Right renal pelvis (tissue), 4 donors: Measurements from ENCODE around the gene ST7. TPM values are rescaled to one million over a fixed set of nuclear protein-coding genes. Genes with fewer than 3 reads are reported as not detected.
A peak's percentile ranks its signal among the peaks of the same experiment; 100 is the strongest.

Experiments
- DNase-seq, 4 donors: peaks; one replicate each; pipeline ENCODE4 v3.0.0-alpha.2; 2013; ENCODE audit warnings: low read depth in 4 of 4, low spot score in 3 of 4, missing footprints in 1 of 4
- polyA plus RNA-seq, 4 donors: library from polyadenylated mRNA; unstranded; fragments of 120-200 nt; gene quantifications; one replicate each; pipeline ENCODE4 v1.2.1, GENCODE V29; 2013; ENCODE audit not compliant: insufficient read length in 4 of 4

The ST7 gene
- polyA plus RNA-seq, 4 donors = 24.9 to 31.7 (median 27.8) TPM

DNA sequence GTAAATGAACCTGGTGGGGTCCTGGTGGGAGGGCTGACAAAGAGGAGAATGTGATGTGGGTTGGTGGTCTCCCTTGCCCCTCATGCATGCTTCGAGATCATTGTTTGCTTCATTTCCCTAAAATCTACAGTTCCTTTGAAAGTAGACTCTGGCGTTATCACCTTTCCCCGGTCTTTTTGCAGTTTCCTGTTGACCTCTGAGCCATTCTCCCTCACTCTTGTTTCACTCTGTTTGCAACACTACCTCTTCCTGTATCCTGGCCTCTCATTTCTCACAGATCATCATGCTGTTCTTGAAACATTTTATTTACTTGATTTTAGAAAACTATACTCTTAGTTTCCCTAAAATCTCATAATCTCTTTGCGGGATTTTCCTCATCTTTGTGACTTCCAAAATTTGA is 189.8 kb downstream of the ST7 start:
- no peak for DNase-seq

DNA sequence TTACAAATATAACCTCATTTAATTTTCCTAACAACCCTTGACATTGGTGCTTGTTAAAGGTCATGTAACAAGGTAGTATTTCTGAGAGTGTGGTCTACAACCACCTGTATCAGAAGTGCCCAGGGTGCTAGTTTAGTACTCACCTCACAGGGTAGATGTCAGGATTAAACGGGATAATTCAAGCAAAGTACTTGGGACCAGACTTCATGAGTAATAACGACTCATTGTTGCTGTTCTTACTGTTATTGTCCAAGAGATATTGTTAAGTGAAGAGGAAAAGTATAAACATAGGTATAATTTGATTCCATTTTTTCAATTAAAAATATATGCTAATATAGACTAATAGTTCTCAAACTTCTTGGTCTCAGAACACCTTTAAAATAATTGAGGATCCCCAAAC is 190.3 kb downstream of the ST7 start:
- DNase-seq = no peak

DNA sequence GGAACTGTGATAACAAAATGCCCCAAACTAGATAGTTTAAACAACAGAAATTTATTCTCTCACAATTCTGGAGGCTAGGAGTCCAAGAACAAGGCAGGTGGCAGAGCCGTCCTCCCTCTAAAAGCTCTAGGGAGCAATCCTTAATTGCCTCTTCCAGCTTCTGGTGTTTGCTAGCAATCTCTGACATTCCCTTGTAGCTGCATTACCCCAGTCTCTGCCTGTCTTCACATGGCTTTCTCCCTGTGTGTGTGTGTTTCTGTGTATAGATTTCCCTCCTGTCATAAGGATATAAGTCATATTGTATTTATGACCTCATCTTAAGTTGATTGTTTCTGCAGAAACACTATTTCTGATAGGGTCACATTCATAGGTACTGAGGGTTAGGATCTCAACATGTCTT is 192.0 kb downstream of the ST7 start:
- DNase-seq = no peak

DNA sequence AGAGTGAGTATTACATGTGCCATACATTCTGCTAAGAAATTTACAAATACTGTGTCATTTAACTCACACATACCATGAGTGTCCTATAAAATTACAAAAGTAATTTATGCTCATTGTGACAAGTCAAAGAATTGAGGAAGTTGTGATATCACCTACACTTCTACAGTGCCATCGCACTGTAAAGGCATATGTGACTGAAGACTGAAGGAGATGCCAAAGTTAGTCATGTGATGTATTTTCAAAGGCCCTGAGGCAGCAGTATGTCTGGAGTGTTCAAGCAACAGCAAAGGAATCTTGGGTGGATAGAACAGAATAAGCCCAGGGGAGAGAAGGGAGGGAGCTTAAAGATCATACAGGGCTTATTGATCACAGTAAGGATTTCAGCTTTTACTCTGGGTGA is 192.8 kb downstream of the ST7 start:
- no peak for DNase-seq

DNA sequence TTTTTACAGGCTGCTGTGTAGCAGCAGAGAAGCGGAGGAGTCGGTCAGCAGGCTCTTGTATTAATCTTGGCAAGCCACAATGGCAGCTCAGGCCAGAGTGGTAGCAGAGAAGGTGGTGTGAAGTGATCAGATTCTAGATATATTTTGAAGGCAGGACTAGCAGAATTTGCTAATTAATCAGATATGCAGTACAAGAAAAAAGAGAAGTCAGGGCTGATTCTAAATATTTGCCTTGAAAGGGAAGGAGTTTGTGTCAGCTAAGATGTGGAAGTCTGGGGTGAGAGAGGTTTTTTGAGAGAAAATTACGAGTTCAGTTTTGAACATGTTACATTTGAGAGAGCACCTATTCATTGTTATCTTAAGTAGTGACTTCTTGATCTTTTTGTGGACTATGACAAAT is 193.2 kb downstream of the ST7 start:
- DNase-seq = no peak

DNA sequence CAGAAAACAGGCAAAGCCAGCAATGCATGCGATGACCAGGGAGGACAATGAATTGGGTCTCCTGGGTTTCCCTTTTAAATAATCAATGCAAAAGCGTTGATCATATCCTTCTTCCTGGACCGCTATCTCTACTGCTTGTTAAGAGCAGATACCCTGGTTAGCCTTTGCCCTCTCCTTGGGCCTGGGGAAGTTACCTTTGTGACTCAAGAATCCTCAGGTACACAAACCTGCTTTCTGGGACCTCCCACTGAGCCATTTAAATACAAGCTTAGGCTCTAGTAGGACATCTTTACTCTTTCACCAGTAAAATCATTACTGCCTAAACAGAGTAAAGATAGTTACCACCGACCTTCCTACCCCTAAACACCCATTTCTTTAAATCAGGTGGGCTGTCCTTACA is 195.7 kb downstream of the ST7 start:
- no peak for DNase-seq

DNA sequence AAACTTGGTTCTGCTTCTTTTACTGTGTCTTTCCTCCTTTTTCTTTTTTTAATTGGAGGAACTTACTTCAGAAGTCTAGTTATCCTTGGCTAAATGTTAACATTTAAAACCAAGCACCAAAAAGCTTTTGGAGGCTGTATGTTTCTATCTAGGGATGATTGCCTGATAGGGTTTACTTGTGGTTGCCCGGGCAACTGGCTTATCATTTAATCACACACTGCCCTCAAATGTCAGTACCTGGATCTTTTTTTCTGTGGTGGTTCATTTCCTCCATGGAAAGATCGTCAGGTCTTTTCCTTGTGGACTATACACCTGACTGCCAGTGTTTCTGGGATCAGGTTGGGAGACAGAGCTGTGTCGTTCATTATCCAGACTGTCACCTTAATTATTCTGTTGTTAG is 196.4 kb downstream of the ST7 start:
- DNase-seq = no peak

DNA sequence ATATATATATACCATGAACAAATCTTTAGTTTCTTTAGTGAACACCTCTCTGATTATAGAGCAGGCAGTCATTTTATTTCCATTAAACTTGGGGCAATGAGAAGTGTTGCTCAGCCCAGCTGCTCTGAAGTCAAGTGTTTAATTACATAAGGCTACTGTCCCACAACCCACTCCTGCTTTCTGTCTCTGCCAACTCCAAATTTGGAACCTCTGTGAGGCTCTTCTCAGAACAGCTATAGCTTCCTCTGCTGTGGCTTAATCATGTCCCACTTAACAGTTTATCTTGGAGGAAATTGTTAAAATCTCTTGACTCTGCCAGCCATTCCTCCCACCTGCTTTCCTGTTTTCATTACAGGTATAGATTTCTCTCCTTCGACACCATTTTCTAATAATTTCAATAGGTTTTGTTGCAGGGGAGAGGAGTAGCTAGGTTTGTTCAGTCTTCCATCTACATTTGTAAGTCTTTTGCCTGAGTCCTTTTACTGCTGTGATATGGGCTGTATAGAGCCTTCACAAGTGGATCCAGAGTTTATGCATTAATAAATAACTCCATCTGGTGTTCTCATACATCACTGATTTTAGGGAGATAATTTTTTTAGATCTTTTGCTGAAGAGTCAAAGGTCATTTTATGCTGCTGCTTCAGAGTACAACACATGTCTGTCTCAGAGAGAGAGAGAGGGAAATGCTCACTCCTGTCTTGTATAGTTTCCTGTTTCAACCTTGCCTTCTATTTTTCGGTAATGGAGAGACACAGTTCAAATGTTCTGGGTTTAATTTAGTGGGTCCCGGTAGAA is 199.1 kb downstream of the ST7 start:
- DNase-seq = no peak

DNA sequence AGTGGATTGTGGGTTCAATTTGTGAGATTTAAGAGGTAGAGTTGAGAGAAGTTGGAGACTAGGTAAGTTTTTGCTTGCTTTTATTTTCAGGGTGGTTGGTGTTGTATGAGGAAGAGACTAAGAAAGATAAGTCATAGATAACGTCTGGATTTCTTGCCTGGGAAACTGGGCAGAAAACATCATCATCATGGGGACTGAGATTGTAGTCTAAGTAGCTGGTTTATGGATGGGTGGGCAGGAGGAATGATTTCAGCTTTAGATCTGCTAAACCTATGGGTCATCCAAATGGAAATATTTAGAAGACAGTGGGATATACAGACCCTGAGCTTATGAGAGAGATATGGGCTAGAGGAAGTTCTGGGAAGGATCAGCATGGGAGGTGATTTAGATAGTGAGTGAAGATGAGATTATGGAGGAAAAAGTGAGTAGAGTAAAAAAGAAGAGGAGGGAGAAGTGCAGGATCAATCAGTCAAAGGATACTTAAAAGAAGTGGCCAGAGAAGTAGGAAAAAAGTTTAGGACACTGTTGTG is 199.8 kb downstream of the ST7 start:
- no peak for DNase-seq

DNA sequence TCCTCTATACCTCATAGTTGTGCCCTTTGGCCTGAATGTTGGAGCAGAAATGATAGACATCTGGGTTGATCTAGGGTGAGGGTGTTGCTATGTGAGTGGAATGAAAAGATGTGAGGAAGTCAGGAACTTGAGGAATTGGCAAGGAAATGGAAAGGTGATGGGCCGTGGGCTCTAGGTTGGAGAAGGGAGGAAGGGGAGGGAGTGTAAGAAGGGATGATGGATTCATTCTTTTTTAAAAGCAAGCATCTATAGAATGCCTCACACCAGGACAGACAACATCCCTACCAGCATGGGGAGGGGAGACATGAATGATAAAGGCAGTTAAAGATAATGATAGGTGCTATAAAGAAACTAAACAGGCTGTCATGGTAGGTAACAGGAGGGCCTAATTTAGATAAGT is 201.4 kb downstream of the ST7 start:
- no peak for DNase-seq

DNA sequence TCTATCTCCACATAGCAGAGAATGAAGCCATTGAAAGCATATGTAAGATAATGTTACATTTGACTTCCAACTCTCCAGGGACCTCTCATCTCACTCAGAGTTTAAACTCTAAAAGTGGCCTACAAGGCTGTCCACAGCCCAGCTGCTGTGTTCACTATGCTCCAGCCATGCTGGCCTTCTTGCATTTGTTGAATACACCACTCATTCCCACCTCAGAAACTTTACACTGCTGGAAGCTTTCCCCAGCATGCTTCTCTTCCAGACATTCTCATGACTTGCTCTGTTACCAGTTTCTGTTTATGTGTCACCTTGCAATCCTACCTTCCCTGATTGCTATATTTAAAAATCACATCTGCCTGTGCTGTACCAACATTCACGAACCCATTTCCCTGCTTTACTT is 202.4 kb downstream of the ST7 start:
- no peak for DNase-seq

DNA sequence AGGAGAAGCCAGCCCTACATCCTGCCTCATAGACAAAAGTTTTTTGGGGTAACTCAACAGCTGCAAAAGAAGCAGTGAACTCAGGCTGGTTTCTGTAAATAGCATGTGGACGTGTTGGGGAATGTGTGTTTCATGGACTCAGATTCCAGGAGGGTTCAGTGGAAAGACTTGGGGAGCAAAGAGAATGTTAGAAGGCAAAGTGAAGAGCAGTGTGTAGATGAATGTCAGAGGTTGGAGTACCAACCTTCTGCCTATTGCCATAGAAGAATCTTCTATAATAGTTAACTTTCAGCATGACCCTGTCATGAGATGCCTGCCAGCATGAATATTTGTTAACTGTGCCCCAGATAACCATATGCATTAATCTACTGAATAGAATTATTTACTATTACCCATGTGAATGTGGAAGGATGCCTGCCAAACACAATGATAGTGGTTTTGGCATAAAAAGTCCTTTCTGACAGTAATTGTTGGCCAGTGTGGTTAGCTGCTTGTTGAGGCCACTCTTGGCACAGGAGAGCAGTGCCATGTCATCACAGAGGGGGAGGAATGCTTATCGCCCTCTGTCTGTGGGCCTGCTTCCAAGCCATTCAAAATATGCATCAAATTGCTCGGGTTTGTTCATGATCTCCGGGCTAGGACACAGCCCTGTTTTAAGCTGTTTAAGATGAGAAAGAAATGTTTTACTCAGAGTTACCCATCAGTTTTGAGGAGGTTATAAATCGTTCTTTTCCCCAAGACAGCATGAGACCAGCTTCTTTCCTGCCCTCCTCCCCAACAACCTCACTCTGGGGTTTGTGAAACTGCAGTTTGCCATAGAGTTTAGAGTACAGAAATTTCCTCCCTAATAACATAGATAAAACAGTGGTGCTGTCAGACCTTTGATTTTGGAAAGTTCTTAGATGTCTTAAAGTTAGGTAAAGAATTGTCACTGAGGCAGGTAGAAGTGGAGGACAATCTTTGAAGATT is 204.2 kb downstream of the ST7 start:
- DNase-seq = no peak

DNA sequence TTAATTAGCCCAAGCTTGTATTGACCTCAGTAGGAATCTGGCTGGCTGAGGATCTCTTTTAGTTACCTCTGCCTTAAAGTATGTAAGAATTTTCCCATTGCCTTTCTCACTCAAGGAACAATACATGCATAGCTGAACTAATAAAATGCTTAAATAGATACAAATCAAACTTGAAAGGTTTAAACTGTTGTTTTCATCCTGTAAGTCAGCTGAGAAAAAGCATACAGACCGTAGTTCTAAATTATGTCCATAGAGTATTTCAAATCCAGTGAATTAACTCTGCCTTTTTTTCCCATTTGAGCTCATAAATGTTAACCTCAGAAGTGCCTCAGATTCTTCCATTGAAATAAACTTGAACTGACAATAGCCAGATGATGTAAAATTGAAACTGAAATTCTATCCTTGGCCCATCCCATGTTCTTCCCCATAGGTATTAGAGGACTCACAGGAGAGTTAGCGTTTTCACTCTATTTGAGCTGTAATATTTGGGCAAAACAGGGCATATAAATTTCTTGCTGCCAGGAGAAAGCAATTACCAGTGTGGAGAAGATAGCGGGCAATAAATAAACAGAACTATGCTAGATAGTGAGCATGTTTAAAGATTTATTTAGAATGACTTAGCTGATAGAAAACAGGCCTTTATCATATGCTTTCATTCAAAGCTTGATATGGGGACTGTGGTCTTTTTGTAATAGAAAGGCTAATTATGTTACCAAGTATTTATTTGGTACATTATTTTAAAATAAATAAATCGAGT is 205.8 kb downstream of the ST7 start:
- DNase-seq = no peak

DNA sequence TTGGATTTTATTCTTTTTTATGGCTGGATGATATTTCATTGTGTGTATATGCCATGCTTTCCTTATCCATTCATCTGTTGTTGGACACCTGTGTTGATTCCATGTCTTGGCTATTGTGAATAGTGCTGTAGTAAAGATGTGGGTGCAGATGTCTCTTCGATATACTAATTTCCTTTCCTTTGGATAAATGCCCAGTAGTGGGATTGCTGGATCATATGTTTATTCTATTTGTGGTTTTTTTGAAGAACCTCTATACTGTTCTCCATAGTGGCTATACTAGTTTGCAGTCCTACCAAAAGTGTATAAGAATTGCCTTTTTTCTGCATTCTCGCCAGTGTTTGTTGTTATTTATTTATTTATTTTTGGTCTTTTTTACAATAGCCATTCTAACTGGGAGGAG is 209.8 kb downstream of the ST7 start:
- DNase-seq = no peak

DNA sequence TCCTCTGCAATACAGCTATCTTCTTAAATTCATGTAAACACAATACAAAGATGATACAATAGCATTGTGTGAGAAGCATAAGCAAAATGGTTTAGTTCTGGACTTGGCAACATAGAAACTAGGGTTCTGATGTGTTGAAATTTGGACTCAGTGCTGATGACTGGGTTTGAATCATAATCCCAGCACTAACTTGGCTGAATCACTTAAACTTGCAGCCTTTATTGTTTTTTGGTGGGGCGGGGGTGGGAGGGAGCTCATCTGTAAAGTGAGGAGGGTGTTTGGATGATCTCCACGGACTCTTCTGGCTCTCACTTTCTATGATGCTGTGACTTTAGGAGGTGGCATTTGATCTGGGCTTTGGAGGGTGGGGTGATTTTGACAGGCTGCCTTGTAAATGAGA is 211.3 kb downstream of the ST7 start:
- DNase-seq = no peak

DNA sequence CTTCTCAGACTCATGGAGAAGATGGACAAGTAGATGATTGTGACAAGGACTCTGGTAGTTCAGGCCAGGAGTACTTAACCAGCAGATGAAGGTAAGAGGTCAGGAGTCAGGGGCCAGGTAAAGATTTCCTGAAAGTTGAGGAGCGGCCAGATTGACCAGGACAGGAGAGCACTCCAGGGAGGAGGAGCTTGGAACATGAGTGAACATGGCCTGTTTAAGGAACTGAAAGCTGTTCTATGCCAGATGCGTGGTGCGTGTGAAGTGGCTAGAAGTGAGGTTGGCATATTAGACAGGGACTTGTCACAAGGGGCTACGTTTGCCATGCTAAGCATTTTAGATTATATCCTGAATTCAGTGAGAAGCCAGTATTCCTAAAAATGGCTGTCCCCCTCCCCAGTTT is 212.4 kb downstream of the ST7 start:
- no peak for DNase-seq

DNA sequence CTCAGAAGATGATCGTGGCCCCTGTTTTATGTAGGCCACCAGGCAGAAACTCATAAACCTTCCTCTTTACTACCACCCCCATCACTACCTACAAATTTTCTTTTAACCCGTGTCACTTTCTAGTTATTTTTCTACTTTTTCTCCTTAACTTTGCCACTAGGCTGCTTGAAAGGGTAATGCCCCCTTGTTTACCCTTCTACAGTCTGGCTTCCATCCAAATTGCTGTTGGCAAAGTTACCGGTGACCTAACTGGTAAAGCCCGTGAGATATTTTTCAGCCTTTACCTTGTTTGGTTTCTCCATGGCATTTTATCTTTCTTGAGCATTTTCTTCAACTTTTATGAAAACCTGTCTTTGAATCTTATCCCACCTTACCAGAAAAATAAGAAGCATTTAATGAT is 216.6 kb downstream of the ST7 start:
- DNase-seq = peak in 2 of 4 donors; percentile 7 to 16

DNA sequence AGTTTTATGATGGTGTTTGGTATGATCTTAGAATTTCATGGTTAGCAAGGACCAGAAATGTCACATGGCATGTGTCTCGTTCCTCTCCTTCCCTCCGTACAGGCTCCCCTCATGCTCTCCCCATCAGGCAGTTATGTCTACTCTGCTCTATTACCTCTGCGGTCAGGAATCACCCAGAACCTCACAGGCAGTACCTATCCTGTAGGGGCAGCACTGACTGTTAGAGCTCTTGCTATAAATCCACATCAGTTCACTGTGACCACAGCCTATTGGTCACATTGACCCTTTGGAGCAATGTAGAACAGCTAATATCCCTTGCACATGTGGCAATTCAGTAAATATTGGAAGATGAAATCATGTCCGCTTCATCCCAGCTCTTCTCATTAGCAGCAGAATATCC is 217.8 kb downstream of the ST7 start:
- no peak for DNase-seq

DNA sequence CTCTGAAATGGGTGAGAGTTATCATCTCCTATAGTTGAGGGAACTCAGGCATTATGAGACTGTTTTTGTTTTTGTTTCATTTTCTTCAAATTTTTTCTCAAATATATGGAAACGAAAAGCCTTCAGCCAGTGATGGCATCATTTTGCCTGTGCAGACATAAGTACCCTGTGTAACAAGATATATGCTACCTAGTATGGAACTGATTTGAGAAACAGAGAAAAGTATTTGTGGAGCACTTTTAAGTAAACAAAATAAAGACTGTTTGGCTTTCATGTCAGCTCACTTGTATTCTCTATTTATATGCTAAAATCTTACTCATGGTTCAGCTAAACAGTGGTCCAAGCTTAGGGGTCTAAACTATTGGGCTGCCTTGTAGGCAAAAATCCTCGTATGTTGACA is 219.0 kb downstream of the ST7 start:
- DNase-seq = no peak

DNA sequence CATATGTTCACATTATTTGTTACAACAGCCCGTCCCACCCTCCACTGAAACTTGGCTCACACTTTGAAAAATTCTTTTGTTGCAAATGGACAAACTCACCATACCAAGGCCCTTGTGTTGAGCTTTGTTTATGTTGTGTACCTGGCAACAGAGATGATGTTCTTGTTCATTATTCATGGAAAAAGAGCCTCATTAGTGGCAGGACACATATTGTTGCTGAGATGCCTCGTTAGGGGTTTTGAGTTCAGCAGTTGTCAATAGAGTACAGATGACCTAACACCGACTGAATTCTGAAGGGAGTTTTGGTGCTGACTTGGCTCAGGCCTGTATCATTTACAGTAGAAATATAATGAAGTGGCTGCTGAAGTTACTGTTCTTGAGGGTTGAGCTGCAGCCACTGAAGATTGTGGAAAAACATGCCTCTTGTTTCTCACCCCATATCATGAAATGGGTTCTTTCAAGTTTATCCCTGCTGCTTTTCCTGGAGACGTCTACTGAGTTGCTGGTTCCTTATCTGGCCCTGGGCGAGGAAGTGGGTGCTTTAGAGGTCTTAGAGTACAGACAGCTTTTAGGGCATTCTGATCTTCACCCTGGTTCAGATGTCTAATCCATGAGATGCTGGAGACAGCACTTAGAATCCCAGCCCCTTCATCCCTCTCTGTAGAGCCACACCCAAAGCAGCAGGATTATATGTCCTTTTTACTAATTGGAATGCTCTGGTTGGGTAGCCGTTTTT is 219.9 kb downstream of the ST7 start:
- no peak for DNase-seq
